Measurements from ENCODE around the gene MRPL20.
"Not testable (repeated sequence)": the region's sequence is repeated elsewhere in the genome, so short reads cannot be mapped to it uniquely, and the experiment has no call there.

Gene MRPL20

GRCh38 chr1:1406821-1407635 is at the start of gene MRPL20:
Gene MRPL20, minus strand, starts transcription at chr1:1407293. Its CDS starts 76 bp downstream, at chr1:1407217.
- DNase-seq (ENCODE audit: low read depth) = peak; percentile 87

DNA sequence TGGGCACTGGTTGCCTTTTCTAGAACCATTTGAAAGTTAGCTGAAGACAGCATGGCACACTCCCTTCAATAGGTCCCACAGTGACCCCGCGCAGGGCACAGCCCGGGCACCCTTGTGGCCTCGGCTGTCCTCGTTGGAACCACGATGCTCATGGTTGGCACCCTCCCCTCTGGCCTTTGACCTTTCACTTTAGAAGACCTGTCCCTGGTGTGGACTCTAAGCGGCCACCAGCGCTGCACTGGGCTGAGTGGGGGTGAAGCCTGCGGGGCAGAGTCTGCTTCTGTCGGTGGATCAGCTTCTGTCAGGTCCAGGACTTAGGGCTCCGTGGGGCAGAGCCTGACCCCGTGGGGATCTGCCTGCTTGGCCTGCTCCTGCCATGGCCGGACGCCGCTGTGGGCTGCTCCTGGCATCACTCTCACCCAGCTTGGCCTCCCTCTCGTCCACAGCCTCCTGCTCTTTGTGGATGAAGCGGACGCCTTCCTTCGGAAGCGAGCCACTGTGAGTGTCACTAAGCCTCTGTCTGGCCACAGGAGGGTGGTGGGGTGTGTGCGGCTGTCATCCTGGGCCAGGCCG is 49.7 kb upstream of the MRPL20 start:
- DNase-seq (ENCODE audit: low read depth) = not testable (repeated sequence)

DNA sequence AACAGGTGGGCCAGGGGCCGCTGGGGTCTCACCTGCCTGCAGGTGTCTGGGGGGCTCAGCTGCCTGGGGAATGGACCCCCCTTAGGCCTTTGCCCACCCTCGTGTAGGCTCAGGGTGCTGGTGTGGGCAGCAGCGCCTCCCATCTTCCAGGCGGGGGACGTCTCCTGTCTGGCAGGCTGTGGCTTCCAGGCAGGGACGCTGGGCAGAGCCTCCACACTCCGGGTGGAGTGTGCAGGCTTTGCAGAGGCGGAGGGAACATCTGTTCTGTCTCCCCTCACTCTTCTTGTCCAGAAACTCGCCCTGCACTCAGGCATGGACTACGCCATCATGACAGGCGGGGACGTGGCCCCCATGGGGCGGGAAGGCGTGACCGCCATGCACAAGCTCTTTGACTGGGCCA is 48.8 kb upstream of the MRPL20 start:
- DNase-seq (ENCODE audit: low read depth) = not testable (repeated sequence)

DNA sequence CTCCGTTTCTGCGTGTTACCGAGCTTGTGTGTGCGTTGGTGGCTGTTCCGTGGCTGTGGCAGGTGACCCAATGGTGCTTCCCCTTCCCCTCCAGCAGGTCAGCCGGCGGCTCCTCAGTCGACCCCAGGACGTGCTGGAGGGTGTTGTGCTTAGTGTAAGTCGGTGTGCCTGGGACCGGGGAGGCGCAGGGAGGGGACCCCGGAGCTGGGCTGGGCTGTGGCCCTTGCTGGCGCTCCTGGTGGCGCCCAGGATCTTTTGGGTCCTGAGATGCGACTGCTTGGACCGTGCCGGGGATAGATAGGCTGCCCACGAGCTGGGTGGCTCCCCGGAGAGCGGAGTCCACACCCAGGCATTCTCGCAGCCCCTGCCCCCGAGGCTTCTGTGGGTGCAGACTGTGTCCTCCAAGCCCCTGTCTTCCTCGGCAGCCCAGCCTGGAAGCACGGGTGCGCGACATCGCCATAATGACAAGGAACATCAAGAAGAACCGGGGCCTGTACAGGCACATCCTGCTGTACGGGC is 48.3 kb upstream of the MRPL20 start:
- DNase-seq (ENCODE audit: low read depth) = no peak

DNA sequence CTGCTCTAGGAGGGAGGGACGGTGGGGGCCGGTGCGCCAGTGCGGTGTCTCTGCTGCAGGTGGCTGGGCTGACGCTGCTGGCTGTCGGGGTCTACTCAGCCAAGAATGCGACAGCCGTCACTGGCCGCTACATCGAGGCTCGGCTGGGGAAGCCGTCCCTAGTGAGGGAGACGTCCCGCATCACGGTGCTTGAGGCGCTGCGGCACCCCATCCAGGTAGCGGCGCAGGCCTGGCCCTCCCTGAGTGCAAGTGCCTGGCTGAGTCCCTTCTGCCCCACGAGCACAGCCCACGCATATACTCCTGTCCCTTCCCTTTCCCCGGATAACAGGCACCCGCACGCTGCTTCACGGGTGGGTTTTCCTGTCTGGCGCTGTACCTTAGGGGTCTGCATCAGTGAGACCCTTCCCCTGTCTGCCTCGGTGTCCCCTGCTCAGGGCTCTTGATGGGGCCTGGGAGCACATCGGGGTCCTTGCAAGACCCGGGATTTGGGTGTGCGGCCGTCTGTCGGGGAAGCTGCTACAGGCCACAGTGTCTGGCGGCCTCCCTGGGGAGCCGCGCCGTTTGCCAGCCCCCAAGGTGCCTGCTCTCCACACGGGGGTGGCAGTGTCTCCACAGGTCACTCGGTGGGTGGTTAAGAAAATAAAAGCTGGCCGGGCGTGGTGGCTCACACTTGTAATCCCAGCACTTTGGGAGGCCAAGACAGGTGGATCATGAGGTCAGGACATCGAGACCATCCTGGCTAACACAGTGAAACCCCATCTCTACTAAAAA is 47.4 kb upstream of the MRPL20 start:
- DNase-seq (ENCODE audit: low read depth) = not testable (repeated sequence)

GRCh38 chr1:1452882-1453281 is 45.8 kb upstream of the MRPL20 start:
- DNase-seq (ENCODE audit: low read depth) = no peak

GRCh38 chr1:1452365-1452739 is 45.3 kb upstream of the MRPL20 start:
- DNase-seq (ENCODE audit: low read depth) = not testable (repeated sequence)

- no peak for DNase-seq (ENCODE audit: low read depth)
Observed at GRCh38 chr1:1451696-1452364, 44.7 kb upstream of the MRPL20 start.

DNA sequence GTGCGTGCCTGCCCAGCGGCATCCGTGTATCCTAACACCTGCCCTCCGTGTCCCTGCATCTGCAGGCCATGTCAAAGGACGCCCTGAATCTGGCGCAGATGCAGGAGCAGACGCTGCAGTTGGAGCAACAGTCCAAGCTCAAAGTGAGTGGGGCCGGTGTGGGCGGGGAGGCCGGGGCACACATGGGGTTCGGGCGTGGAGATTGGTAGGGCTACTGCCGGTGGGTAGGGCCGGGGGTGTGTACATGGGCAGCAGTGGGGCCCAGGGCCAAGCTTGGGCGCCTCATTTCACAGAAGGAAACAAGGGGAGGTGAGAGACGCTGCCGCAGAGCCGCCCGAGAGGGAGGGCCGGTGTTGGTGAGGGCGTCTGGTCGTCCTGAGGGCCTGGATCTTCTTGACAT is 43.5 kb upstream of the MRPL20 start:
- DNase-seq (ENCODE audit: low read depth) = not testable (repeated sequence)

GRCh38 chr1:1449099-1449739 is 42.1 kb upstream of the MRPL20 start, which contains the start of gene ATAD3C:
Gene ATAD3C, plus strand, starts transcription at chr1:1449689. Its CDS starts 995 bp downstream, at chr1:1450684.
- DNase-seq (ENCODE audit: low read depth) = no peak

DNA sequence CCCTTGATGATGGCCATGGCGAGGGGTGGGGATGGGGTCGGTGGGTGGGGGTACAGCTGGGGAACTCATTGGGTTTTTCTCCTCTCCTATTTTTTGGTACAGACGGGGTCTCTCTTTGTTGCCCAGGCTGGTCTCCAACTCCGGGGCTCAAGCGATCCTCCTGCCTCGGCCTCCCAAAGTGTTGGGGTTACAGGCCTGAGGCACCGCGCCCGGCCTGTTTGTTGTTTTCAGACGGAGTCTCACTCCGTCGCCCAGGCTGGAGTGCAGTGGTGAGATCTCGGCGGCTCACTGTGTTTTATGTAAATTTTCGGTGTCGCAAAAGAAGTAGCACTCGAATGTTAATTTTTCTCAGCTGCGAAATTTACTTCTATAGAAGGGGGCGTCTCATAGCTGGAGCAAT is 39.5 kb upstream of the MRPL20 start:
- DNase-seq (ENCODE audit: low read depth) = not testable (repeated sequence)

DNA sequence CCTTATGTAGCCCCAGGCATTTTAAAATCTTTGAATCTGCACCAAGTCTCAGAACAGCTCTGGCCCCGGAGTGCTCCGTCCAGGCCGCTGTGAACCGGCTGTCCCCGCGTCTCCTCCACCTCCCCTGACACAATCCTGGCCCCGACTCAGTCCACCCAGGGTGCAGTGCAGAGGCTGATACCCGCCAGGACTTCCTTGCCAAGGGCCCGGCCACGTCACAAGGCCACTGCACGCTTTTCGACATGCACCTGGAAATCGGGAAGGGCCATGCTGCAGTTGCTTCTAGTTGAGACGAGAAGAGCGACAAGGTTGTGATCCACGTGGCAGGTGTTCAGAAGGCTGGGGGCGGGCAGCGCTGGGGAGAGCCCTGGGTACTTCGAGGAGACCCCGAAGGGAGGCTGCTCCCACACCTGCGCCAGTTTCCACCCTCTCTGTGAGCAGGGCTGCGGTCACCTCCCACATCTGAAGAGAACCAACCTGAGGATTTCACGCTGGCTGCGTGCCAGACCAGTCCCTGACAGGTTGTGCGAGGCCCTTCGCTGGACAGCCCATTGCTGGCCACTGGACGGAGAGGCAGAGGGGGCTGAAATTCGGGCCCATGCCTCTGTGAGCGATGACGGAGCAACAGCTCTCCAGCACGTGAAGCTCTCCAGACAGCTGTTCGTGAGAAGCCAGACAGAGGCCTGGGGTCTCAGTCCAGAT is 35.1 kb upstream of the MRPL20 start:
- no peak for DNase-seq (ENCODE audit: low read depth)

GRCh38 chr1:1441002-1441888 is 34.2 kb upstream of the MRPL20 start:
- DNase-seq (ENCODE audit: low read depth) = peak; percentile 13

- DNase-seq (ENCODE audit: low read depth) = no peak
Observed at GRCh38 chr1:1440262-1441001, 33.3 kb upstream of the MRPL20 start.

- DNase-seq (ENCODE audit: low read depth) = no peak
Observed at GRCh38 chr1:1439546-1440261, 32.6 kb upstream of the MRPL20 start.

GRCh38 chr1:1438531-1439381 is 31.7 kb upstream of the MRPL20 start:
- DNase-seq (ENCODE audit: low read depth) = no peak

DNA sequence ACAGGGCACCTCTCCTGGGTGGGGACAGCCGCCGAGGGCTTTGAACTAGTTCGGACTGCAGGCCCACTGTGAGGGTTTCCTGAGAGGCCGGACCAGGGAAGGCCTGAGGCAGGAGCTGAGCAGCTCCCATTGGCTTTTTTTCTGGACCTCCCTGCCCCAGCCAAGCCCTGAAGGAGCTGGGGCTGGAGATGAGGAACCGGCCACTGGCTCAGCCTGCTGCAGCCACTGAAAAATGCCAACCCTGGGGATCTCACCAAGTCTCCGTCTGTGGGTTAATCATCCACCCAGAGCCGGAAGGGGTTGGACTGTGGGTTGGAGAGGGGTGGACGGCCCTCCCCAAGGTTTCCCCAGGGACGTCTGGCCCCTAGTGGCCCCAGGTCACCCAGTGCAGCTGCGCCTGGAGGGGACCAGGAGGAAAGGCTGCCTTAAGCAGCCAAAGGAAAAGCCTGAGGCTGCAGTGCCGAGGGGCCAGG is 30.8 kb upstream of the MRPL20 start:
- DNase-seq (ENCODE audit: low read depth) = peak; percentile 17
